ENCODE data around the gene CTRB2. TPM values are rescaled to one million over a fixed set of nuclear protein-coding genes. Genes with fewer than 3 reads are reported as not detected.

The CTRB2 gene
- total RNA-seq, 1 donor from 2014 or later, result not detected

GRCh38 chr16:75222271-75222783 is 15.4 kb upstream of the CTRB2 start:
- peak in 1 of 2 donors; percentile 73 for DNase-seq (ENCODE audit: low spot score in 2 of 2)
- Histone ChIP-seq H3K4me1 (no peaks in the 10 kb centered on the region), H3K9me3 (no peaks in the 10 kb centered on the region), H3K27me3 (no peaks in the 10 kb centered on the region), H3K36me3 (no peaks in the 10 kb centered on the region), H3K4me3 (no peak overlapping the region), H3K27ac (peak overlapping the region; percentile 23 to 56)
- TF ChIP-seq CTCF (IDR thresholded peaks at IDR 0.05), result no peak
- intact Hi-C loops (cut with DNase I), result no loop called here

GRCh38 chr16:75219838-75220237 is 12.9 kb upstream of the CTRB2 start:
- Histone ChIP-seq H3K36me3 (no peaks in the 10 kb centered on the region), H3K27me3 (no peaks in the 10 kb centered on the region), H3K27ac (no peak overlapping the region), H3K4me3 (peak overlapping the region in 1 of 2 donors; percentile 0), H3K9me3 (no peaks in the 10 kb centered on the region), H3K4me1 (no peaks in the 10 kb centered on the region)
- no peak for DNase-seq (ENCODE audit: low spot score in 2 of 2)
- intact Hi-C loops (cut with DNase I), result no loop called here
- TF ChIP-seq CTCF (IDR thresholded peaks at IDR 0.05), result no peak

GRCh38 chr16:75219088-75219487 is 12.1 kb upstream of the CTRB2 start:
- Histone ChIP-seq H3K27ac (no peak overlapping the region), H3K4me1 (no peaks in the 10 kb centered on the region), H3K4me3 (no peak overlapping the region), H3K36me3 (no peaks in the 10 kb centered on the region), H3K9me3 (no peaks in the 10 kb centered on the region), H3K27me3 (no peaks in the 10 kb centered on the region)
- TF ChIP-seq CTCF (IDR thresholded peaks at IDR 0.05), result no peak
- intact Hi-C loops (cut with DNase I), result no loop called here
- no peak for DNase-seq (ENCODE audit: low spot score in 2 of 2)

- DNase-seq (ENCODE audit: low spot score in 2 of 2), result no peak
- Histone ChIP-seq H3K27ac (no peak within 1 kb of the TSS), H3K9me3 (no peaks in the 10 kb centered on the region), H3K4me1 (no peaks in the 10 kb centered on the region), H3K36me3 (no peaks in the 10 kb centered on the region), H3K4me3 (peak within 1 kb of the TSS in 1 of 2 donors; percentile 0), H3K27me3 (no peaks in the 10 kb centered on the region)
- intact Hi-C loops (cut with DNase I), result no loop called here
- no peak for TF ChIP-seq CTCF (IDR thresholded peaks at IDR 0.05)
These were observed 11.5 kb upstream of the CTRB2 start, which contains the start of gene CTRB1 for GRCh38 chr16:75218256-75219076. Gene CTRB1, plus strand, starts transcription at chr16:75218988. Its CDS starts 20 bp downstream, at chr16:75219008.

GRCh38 chr16:75217389-75217851 is 10.5 kb upstream of the CTRB2 start:
- Histone ChIP-seq H3K36me3 (no peaks in the 10 kb centered on the region), H3K27ac (no peak overlapping the region), H3K27me3 (no peaks in the 10 kb centered on the region), H3K9me3 (no peaks in the 10 kb centered on the region), H3K4me3 (no peak overlapping the region), H3K4me1 (no peaks in the 10 kb centered on the region)
- no peak for DNase-seq (ENCODE audit: low spot score in 2 of 2)
- intact Hi-C loops (cut with DNase I), result no loop called here
- TF ChIP-seq CTCF (IDR thresholded peaks at IDR 0.05), result no peak
